ENCODE measurements around the gene PTPRN2.
"Not testable (repeated sequence)": the region's sequence is repeated elsewhere in the genome, so short reads cannot be mapped to it uniquely, and the experiment has no call there.

PTPRN2 gene

DNA sequence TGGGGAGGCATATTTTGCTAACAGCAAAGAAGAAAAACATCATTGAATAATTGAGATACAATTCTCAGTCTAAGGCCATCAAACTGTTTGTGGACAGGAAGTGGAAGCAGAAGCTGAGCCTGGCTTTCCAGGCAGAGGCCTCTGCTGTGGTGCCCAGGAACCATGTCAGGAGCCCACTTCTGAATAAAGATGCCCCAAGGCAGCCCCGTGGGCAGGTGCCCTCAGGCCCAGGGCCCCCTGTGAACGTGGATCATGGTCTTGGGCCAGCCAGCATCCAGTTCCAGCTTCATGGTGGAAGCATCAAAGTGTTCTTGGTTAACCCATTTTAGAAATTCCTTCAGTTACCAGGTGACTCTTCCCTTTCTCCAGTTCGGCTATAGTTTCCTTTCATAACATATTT lies 346.8 kb downstream of the PTPRN2 start:
- H3K27ac ChIP-seq, result no peak overlapping the region
- no peak for DNase-seq (ENCODE audit: low read depth, low spot score)

- no peak for DNase-seq (ENCODE audit: low read depth, low spot score)
Observed at GRCh38 chr7:158239290-158239981, 348.2 kb downstream of the PTPRN2 start.

DNA sequence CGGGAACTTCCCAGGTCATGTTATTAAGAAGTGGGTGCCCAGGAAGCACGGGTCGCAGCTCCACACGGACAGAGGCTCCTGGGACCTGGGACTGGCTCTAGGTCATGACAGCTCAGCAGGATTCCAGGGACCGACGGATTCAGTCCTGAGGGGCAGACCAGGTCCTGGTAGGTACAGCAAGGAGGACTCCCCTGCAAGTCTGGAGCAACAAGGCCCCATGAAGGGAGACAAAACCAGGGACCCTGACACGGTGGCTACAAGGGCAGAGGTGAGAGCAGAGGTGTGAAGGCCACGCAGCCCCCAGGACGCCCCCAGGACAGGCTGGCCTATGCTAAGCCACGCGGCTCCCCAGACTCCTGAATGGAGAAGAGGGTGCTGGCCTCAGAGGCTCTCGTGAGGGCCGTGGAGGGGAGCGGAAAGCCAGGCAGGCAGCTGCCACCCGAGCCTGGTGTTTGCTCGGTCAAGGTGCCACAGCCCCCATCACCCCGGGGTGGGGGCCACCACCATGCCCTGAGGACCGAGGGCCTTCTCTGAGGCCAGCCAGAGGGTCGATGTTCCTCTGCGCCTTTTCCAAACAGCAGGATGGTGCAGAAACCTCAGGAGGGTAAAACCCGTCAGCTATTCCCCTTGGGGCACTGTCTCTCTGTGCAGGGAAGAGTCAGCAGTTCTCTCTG lies 348.9 kb downstream of the PTPRN2 start:
- DNase-seq (ENCODE audit: low read depth, low spot score), result no peak
- H3K27ac ChIP-seq, result no peak overlapping the region

More at GRCh38 chr7:158239290-158239981, 348.2 kb downstream of the PTPRN2 start:
- no peak overlapping the region for H3K27ac ChIP-seq

- DNase-seq (ENCODE audit: low read depth, low spot score), result no peak
Observed at GRCh38 chr7:158237672-158238335, 349.8 kb downstream of the PTPRN2 start.

DNA sequence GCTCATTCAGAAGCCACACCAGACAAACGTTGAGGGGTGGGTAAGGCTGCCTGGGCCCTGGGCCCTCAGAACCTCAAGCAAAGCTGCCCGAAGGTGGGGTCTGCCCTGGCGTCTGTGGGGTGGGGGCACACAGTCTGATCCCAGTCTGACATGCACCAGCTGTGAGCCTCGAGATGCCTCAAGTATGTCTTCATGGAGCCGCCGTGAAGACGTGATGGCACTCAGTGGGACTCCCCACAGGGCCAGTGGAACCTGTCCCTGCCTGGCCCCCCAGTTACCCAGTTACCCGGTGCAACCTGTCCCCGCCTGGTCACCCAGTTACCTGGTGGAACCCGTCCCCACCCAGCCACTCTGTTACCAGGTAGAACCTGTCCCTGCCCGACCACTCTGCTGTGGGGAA lies 351.2 kb downstream of the PTPRN2 start:
- no peak for DNase-seq (ENCODE audit: low read depth, low spot score)

More at GRCh38 chr7:158237672-158238335, 349.8 kb downstream of the PTPRN2 start:
- H3K27ac ChIP-seq, result no peak overlapping the region

DNA sequence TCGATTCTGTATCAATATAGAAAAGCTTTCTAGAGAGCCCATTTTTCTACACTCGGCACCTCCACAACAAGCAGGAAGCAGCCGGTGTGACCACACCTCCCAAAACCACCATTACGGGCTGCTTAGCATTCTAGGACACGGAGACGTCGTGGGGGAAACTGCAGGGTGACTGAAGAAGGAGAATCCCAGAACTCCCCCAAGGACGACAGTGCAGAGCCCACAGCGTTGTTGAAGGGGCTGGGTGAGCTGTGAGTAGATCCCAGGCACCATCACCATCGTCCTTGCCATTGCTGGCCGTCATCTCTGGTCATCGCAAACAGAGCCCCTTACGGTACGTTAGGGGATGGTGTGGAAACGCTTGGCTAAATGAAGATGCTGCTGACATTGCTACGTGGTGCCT lies 351.8 kb downstream of the PTPRN2 start:
- DNase-seq (ENCODE audit: low read depth, low spot score), result no peak
- H3K27ac ChIP-seq, result no peak overlapping the region

More for the DNA sequence above, 351.2 kb downstream of the PTPRN2 start:
- no peak overlapping the region for H3K27ac ChIP-seq

DNA sequence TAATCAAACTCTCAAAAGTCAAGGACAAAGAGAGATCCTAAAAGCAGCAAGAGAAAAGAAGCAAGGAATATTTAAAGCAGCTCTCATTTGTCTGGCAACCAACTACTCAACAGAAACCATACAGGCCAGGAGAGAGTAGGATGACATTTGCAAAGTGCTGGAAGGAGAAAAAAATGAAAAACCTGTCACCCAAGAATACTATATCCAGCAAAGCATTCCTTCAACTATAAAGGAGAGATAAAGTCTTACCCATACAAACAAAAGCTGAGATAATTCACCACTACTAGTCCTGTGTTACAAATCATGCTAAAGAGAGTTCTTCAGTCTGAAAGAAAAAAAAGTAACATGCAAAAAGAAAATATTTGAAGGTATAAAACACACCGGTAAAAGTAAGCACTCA lies 357.7 kb downstream of the PTPRN2 start:
- no peak for DNase-seq (ENCODE audit: low read depth, low spot score)
- no peak overlapping the region for H3K27ac ChIP-seq

- no peak overlapping the region for H3K27ac ChIP-seq
- no peak for DNase-seq (ENCODE audit: low read depth, low spot score)
Observed at GRCh38 chr7:158228986-158229385, 358.6 kb downstream of the PTPRN2 start.

- no peak for DNase-seq (ENCODE audit: low read depth, low spot score)
- no peak overlapping the region for H3K27ac ChIP-seq
Observed at GRCh38 chr7:158228131-158228530, 359.5 kb downstream of the PTPRN2 start.

GRCh38 chr7:158227258-158227984 lies 360.2 kb downstream of the PTPRN2 start:
- DNase-seq (ENCODE audit: low read depth, low spot score), result no peak
- no peak overlapping the region for H3K27ac ChIP-seq

DNA sequence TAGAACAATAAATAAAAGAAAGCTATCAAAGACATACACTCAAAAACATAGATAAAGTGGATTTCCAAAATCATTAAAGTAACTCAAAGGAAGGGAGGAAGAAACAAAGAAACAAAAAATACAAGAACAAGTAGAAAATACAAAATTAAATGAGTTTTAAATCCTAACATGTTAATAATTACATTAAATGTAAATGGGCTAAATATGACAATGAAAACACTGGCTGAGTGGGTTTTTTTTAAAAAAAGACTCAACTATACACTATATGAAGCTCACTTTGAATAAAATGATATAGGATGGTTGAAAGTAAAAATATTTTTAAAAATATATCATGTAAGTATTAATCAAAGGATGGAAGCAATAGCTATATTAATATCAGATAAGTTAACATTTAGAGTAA lies 371.4 kb downstream of the PTPRN2 start:
- no peak overlapping the region for H3K27ac ChIP-seq

GRCh38 chr7:158209435-158209834 lies 378.2 kb downstream of the PTPRN2 start:
- no peak overlapping the region for H3K27ac ChIP-seq
- no peak for DNase-seq (ENCODE audit: low read depth, low spot score)

More for the DNA sequence above, 371.4 kb downstream of the PTPRN2 start:
- no peak for DNase-seq (ENCODE audit: low read depth, low spot score)

- H3K27ac ChIP-seq, result no peak overlapping the region
- DNase-seq (ENCODE audit: low read depth, low spot score), result no peak
Observed at GRCh38 chr7:158206341-158206740, 381.3 kb downstream of the PTPRN2 start.

DNA sequence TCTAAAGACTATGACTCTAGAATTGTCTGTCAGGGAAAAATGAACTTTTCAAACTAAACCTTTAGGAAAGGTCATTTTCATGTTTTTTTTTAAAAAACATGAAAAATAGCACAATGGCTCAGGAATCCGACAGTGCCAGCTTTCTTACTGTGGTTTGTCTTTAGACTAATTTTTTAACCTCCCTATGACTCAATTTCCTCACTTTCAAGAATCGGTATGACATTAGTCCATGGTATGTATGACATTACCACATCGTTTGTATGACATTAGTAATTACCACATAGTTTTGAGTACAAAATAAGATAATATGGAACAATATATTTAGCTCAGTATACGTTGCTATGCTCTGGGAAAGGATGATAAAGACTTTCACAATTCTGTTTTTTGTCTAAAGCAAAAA lies 383.2 kb downstream of the PTPRN2 start:
- H3K27ac ChIP-seq, result no peak overlapping the region
- no peak for DNase-seq (ENCODE audit: low read depth, low spot score)

GRCh38 chr7:158203948-158204347 lies 383.7 kb downstream of the PTPRN2 start:
- H3K27ac ChIP-seq; DNase-seq (ENCODE audit: low read depth, low spot score): not testable (repeated sequence)

- no peak overlapping the region for H3K27ac ChIP-seq
- no peak for DNase-seq (ENCODE audit: low read depth, low spot score)
Observed at GRCh38 chr7:158194365-158194900, 393.2 kb downstream of the PTPRN2 start.

GRCh38 chr7:158193446-158193845 lies 394.2 kb downstream of the PTPRN2 start:
- no peak overlapping the region for H3K27ac ChIP-seq
- no peak for DNase-seq (ENCODE audit: low read depth, low spot score)

GRCh38 chr7:158192956-158193355 lies 394.7 kb downstream of the PTPRN2 start:
- no peak overlapping the region for H3K27ac ChIP-seq
- no peak for DNase-seq (ENCODE audit: low read depth, low spot score)

GRCh38 chr7:158192184-158192835 lies 395.3 kb downstream of the PTPRN2 start:
- no peak overlapping the region for H3K27ac ChIP-seq
- no peak for DNase-seq (ENCODE audit: low read depth, low spot score)

- no peak for DNase-seq (ENCODE audit: low read depth, low spot score)
- H3K27ac ChIP-seq, result no peak overlapping the region
Observed at GRCh38 chr7:158191671-158192070, 396.0 kb downstream of the PTPRN2 start.

Measured in epithelial cell of prostate (primary cell).